A673 (cell line): Measurements from ENCODE around the gene CAPN9.

ENCODE experiments used
- CTCF ChIP-seq: fragments of 300-800, 200-600 bp; sonication (generic); conservative IDR thresholded peaks from 2 replicates; pipeline ENCODE4 v1.5.1; 2017; ENCODE audit warnings: low read depth, mild to moderate bottlenecking, antibody characterized with exemption, low read length, moderate library complexity, mixed read lengths
- EZH2 ChIP-seq: fragments of 200-600 bp; sonication (generic); IDR thresholded peaks from 2 replicates; pipeline ENCODE4 v1.6.1; 2017; ENCODE audit warnings: borderline replicate concordance, low read depth, mild to moderate bottlenecking, mixed read lengths, antibody characterized with exemption, low read length; ENCODE audit not compliant: poor library complexity, severe bottlenecking

- no peak for TF ChIP-seq CTCF
- TF ChIP-seq EZH2: no peak
These were observed 42.8 kb downstream of the CAPN9 start for GRCh38 chr1:230790026-230790425.
